ENCODE results near the gene ONECUT2.
"Not testable (repeated sequence)": the region's sequence is repeated elsewhere in the genome, so short reads cannot be mapped to it uniquely, and the experiment has no call there.

Gene ONECUT2

DNA sequence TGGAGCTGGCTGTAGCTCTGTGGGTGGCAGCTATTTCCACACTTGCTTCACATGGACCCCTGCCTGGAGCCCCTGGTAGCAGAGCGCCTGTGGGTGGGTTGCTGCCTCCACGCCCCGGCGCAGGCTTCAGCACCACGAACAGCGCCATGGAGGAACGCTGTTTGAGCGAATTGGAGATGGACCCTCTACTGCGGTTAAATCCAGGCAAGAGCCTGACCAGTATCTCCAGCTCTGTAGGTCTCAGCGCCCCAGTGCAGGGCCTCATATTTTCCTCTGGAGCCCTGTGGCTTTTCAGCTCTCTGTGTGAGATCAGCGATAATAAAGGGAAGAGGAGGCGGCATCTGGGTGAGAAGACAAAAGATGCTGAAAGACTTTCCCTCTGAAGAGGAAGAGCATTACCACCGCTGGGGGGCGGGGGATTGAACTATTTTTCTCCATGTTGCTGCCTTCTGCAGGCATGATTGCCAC is 12.0 kb downstream of the ONECUT2 start:
- DNase-seq: no peak

DNA sequence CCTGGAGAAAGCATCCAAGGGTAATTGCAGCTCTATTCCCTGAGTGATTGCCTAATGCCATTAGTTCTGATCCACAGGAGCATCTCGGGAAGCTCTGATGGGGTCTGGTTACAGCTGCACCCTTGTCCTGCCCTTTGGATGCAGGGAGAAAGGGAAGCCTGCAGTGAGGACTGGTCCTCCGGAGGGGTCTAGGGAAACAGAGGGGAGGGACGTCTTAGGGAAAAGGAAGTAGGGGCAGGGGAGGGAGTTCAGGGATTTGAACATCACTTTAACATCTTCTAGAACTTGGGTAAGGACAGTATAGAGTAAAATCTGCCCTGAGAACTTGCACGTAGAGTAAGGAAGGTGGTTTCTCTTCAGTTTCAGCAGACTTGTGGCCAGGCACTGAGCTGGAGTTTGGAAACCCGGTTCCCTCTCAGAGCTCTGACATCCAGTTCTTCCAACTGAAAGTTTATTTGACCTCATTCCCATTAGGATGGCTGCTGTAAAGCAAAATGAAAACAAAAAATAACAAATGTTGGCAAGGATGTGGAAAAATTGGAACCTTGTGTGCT is 20.5 kb downstream of the ONECUT2 start:
- DNase-seq: no peak

DNA sequence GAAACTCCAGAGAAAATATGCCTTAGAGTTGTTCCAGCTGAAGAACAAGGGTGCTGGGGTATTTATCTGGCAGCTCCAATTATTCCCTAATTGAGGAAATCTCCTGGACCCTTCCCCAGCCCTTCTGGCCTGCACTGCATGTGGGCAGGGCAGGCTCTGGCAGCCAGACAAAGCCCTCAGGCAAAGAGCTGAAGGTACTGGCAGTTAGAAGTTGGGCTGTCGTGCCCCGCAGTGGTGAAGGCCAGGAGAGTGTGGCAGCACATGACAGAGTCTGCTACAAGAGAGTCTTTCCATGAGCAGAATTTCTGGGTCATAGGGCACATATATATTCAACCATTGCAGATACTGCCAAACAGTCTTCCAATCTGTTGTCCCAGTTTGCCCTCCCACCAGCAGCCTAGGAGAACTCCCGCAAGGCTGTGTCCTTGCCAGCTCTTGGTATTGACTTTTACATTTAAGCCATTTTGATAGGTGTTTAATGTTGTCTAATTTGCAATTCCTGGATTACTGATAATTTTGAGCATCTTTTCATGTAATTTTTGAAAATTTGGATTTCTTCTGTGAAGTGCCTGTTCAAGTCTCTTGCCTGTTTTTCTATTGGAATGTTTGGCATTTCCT is 26.6 kb downstream of the ONECUT2 start:
- DNase-seq: no peak

DNA sequence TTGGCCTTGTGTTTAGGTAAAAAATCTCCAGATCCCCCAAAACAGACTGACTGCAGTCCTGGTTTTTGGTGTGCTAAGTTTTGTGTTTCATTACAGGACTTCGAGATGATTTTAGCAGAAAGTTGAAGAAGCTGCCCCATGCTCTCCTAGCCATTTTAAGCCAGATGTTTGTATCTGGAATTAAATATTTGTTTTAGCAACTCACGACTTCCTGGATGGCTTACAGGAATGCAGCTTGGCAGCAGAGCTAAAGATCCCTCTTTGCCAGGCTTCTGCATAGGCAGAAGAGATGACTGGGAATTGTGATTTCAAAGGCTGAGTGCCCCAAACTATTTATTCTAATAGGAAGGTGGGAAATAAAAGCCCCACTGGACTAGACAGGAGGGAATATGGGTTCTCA is 31.1 kb downstream of the ONECUT2 start:
- DNase-seq: no peak

DNA sequence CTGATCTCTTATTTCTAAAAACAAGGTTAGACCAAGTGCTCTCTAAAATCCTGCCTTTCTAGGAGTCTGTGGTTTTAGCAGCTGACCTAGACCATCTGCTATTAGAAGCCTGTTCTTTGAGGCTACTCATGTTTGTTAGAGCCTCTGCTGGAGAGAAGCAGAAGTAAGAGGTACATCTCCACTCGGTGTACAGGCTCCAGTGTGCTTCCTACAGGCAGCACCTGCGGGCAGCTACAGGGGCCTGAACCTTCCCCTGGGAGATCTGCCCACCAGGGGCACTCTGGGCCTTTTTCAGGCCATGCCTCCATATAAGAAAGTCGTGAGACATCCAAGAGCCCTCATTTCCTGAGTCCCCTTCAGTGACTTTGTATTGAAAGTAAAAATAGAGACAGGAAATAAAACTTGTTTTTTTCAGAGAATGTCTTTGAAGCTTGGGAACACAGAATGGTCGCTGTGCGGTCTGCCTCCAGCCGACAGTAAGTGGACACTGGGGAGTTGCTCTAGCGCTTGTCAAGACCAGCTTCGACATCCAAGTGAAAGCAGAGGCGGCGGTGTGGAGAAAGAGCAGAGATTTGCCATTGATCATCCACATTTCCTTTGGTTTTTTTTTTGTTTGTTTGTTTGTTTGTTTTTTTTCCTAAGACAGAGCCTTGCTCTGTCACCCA is 31.7 kb downstream of the ONECUT2 start:
- DNase-seq: no peak

GRCh38 chr18:57469884-57470283 is 34.7 kb downstream of the ONECUT2 start:
- no peak for DNase-seq

GRCh38 chr18:57475408-57475807 is 40.2 kb downstream of the ONECUT2 start:
- DNase-seq: no peak

- no peak for DNase-seq
Observed at GRCh38 chr18:57475903-57476302, 40.7 kb downstream of the ONECUT2 start.

DNA sequence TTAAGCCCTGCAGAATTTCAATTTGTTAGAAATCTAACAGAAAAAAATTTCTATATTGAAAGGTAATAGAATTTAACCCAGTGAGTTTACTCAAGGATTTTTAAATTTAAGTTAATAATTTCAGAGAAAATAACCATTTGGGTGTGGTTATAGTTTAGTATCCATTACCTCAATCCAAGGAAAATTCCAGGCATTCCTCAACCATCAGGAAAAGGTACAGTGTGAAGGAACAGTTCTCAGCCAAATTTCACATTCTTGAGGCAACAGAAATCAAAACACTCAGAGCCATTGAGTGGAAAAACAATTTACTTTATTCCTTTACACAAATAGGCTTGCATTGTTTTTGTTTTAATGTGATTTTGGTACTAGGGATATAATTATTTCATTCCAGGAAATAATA is 45.6 kb downstream of the ONECUT2 start:
- DNase-seq: no peak

DNA sequence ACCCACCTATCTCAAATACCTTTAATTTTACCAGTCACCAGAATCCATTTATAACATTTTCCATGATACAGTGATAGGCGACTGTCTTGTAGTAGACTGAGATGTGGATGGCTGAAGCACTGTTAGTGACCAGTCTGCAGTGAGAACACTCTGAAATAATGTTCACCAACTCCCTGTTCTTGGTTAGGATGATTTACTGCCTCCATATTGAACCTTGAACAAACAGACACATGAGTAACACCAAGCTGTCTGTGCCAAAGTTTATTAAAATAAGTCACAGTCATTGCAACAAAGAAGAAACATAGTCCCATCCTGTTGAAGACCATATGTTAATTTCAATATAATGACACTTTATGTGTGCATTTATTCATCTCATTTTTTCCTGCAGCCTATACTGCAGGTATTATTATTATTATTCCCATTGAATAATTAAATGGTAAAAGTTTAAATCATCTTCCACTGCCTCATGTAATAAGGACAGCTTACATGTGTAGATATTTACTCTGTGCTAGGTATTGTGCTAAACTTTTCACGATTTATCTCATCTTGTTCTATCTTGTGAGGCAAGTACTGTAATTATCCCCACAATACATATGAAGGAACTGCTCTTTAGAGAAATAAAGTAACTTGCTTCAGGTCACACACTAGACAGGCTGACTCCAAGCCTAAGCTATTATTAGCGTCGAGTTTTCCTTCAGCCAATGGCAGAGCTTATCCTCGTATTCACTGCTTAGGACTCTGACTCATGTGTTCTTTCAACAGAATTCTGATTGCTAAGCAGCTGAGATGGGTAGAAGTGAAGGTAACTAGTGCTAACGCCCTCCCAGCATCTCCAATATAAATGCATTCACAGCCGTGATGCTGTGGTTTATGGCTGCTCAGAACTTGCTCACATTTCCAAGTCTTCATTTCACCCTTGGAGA is 62.5 kb downstream of the ONECUT2 start:
- no peak for DNase-seq

- no peak for DNase-seq
Observed at GRCh38 chr18:57498682-57499256, 63.6 kb downstream of the ONECUT2 start.

DNA sequence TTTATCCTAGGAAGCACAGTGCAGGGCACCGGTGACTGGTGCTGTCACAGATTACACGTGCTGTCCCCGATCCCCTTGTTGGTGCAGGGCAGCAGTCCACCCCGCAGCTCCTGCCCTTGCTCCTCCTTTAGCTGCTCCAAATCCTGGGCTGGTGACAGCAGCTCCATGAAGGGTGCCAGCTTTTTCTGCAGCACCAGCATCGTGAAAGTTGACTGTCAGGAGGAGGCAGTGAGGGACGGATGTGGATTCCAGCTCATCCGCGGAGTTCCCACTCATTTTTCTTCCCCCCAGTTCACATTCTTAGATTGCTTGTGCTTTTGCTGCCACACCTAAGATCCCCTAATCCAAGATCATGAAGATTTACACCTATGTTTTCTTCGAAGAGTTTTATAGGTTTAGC is 67.5 kb downstream of the ONECUT2 start:
- DNase-seq: no peak

DNA sequence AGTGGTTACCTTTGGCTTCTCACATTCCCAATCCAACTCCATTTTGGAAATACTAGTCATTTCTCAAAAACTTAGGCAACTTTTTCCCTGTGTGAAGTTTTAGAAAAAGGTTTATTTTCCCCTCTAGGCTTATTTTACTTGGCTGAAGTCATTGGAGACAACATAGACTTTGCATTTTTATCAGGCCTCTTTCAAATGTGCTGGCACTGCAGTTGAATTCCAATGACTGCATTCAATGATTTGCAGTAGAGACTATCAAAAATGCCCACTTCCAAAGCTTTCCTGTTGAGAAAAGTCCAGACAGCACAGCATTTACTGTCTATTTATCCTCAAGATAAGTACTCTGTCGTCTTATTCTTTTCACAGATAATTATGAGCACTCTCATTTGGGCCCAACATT is 70.1 kb downstream of the ONECUT2 start:
- DNase-seq: no peak

DNA sequence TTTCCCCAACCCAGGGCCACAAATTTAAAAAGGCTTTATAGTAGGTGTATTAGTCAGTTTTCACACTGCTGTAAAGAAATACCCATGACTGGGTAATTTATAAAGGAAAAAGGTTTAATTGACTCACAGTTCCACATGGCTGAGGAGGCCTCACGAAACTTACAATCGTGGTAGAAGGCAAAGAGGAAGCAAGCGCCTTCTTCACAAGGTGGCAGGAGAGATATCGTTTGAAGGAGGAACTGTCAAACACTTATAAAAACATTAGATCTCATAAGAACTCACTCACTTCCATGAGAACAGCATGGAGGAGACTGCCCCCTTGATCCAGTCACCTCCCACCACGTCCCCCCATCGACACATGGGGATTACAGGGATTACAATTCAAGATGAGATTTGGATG is 80.9 kb downstream of the ONECUT2 start:
- DNase-seq: no peak

GRCh38 chr18:57518533-57518932 is 83.4 kb downstream of the ONECUT2 start:
- DNase-seq: no peak

GRCh38 chr18:57519668-57520424 is 84.7 kb downstream of the ONECUT2 start:
- no peak for DNase-seq

DNA sequence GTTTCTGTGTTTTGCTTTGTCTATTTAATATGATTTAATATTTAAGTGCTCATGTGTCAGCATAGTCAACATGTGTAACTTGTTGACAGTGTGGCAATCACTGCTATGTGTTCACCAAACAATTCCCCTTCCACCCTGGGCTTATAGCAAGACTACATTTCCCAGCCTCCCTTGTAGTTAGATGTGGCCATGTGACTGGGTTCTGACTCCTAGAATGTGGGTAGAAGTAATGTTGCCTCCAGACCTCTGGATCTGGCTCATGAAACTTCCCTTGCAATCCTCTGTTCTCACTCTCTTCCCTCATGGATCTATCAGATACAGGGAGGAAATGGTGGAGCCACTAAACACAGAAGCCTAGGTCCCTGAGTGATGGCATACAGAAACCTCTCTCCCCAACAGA is 87.2 kb downstream of the ONECUT2 start:
- DNase-seq: not testable (repeated sequence)

DNA sequence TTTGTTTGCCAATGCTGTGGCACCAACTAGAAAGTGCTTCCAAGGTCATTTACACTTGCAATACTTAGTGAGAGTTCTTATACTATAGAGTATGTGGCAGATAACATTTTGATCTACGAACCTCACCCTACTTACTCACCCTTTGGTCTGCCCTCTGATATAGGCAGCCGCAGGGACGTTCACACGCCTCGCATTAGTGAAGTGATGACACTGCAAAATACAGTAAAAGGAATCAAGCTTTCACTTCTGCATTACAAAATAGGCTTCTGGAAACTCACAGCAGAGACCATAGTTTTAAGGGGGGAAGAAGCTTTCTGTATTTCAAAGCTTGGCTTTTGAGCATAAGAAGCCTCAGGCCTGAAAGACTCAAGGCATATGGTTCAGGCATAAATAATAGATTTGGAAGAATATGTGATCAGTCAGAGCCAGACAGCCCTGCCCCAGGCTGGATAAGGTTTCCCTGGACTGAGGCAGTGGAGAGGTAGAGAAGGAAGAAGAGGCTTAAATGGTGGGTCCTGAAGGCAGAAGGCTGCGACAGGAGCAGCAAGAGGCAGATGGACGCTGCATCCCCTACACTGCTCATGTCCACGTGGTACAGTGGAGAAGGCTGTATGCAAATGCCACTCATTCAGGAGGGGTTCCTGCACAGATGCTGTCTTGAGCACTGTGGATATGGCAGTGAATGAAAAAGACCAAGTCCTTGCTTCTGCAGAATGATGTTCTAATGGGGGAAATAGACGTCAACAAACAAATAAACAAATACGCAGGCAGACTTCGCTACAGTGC is 88.2 kb downstream of the ONECUT2 start:
- DNase-seq: peak; percentile 35

DNA sequence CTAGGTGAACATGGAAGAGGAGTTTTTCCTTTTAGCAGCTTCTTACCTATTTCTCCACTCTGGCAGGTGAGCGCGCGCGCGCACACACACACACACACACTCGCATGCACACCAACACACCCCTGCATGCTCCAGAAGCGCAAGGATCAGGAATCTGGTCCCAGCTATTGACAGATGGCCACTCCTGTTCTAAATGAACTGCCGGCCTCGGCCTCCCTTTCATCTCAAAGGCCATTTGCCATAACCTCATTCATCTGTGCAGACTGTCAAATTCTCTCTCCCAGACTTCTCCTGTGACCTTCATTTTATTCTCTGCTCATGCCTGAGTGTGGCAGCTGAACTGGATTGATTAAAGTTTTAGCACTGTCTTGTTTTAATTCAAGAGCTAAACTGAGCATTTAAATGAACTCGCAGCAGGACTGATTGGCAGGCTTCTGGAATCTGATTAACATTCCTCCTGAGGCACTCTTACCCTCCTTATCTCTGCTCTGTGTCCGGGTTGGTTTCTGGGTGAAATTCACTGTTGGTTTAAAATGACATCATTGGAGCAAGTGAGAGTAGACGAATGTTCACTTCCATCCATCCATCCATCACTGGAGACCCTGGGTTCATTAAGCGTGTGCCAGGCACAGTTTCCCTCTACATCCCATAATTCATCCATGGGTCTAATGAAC is 92.5 kb downstream of the ONECUT2 start:
- DNase-seq: no peak

DNA sequence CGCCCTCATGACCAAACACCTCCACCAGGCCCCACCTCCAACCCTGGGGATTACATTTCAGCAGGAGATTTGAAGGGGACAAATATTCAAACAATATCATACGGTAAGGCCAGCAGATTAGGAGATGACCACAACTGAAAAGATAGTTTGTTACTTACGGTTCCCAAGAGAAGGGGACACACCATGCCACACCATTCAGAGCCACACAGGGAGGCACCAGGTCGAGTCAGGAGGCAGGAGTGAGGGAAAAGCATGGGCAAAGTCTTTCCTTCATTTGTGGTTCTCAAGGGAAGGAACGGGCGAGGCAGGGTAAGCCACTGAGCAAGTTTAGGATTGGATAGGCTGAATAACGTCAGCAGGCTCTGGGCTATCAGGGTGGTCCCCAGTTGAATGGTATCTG is 94.0 kb downstream of the ONECUT2 start:
- DNase-seq: no peak
